HG02798 (cell line): ENCODE data around the gene LTB4R.

Source experiments
- ATAC-seq: cut with Tn5 transposase; IDR thresholded peaks from one replicate; pipeline ENCODE4 v1.9.1; 2021; ENCODE audit warnings: mild to moderate bottlenecking; ENCODE audit not compliant: unreplicated experiment, poor library complexity

LTB4R gene

DNA sequence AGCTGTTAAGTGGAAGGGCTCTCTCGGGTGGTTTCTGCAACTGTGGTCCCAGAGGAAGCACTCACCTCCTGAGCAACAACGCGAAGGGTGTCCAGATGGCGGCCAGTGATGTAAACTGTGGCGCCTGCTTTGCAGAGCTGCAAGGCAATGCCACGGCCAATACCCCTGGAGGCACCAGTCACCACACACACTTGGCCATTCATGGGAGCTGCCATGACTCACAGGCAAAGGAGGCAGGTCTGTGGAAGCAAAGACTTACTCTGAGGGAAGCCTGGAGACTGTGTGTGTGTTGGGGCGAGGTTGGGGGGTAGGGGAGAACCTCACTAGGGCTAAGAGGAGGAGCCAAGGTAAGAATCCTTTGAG is 12.4 kb upstream of the LTB4R start:
- peak; percentile 7 for ATAC-seq

DNA sequence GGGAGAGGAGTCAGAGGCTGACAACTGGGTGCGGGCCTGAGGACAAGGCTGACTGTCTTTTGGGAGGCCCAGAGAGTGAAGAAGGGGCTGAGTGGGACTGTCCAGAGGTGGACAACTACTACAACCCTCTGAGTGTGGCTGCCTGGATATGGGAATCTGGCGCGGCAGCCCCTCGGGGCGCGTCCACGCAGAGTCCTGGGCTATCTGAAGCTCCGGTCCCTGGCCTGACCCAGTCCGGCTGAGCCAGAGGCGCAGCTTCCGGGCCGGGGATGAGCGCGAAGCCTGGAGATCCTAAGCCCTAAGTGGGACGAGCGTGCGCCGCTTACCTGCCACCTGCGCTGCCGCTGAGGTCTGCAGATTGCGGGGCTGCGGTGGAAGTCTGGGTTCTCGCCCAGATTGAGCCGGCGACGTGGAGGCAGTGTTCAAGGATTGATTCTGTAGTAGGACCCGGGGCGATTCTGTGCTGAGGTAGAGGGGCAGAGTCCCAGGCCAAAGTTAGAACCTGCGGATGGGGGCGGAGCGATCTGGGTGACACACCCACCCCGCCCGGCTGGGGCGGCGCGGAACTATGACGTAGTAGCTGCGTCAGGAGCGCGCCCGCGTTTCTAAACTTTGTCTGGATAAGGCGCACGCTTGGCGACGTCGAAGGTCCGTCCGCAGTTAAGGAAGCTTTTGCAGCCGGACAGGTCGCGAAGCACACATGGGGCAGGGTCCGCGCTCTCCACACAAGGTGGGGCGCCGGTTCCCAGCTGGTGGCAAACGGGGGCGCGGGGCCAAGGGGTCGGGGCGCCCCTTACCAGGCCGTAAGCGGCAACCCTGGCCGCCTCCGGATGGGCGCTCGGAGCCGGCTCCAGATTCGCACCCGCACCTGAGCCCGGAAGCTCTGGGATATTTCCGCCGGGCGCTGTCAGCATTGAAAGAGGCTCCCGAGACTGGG is 11.8 kb upstream of the LTB4R start, which contains the start of the genes DHRS1 and NOP9:
DHRS1 (minus strand) TSS at position 526 of the 937 bp plus-strand sequence. CDS start 674 bp downstream, outside the sequence.
NOP9 (plus strand) TSS at position 596 of the 937 bp plus-strand sequence; CDS start at position 701, 105 bp downstream.
- ATAC-seq, result peak; percentile 87

DNA sequence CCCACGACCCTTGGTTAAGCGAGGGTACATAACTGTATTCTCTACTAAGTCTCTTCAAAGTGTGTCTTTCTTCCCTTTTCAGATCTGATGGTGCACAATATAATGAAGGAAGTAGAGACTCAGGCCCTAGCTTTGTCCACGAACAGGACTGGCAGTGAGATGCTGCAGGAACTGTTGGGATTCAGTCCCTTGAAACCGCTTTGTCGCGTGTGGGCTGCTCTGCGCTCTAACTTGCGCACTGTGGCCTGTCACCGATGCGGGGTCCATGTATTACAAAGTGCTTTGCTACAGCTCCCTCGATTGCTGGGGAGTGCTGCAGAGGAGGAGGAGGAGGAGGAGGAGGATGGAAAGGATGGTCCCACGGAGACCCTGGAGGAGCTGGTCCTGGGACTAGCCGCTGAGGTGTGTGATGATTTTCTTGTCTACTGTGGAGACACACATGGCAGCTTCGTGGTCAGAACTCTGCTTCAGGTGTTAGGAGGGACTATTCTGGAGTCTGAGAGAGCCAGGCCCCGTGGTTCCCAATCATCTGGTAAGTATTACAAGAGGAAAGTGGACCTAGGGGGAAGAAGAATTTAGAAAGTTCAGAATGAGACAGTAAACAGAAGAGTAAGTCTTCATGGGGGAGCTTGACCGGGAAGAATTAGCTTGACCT is 10.8 kb upstream of the LTB4R start:
- ATAC-seq, result no peak

DNA sequence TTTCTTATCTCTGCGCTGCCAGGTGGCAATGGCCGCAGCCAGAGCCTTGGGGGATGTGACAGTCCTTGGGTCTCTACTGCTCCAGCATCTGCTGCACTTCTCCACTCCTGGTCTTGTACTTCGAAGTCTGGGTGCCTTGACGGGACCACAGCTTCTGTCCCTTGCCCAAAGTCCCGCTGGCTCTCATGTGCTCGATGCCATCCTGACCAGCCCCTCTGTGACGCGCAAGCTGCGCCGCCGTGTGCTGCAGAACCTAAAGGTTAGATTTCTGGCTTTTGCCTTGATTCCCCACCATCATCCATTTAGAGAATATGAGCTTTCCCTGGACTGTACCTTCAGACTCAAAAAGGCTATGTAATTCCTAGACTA is 7.3 kb upstream of the LTB4R start:
- no peak for ATAC-seq

DNA sequence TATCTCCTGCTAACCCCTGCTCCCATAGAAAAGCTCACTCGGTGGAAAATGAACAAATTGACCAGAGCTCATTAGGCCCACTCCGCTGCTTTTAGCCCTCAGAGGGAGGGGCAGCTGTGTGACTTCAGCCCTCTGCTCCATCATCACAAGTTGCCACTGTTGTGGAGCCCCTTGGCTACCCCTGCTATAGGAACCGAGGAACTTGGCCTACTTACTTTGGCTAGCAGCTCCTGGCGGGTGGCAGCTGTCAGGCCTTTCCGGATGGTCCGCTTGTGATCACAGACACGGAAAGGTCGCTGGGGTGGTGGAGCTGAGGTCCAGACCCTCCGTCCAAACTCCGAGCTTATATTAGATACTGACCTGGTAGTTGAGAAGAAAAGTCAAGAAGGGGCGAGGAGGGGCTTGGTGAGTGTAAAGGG is 4.1 kb upstream of the LTB4R start:
- no peak for ATAC-seq

DNA sequence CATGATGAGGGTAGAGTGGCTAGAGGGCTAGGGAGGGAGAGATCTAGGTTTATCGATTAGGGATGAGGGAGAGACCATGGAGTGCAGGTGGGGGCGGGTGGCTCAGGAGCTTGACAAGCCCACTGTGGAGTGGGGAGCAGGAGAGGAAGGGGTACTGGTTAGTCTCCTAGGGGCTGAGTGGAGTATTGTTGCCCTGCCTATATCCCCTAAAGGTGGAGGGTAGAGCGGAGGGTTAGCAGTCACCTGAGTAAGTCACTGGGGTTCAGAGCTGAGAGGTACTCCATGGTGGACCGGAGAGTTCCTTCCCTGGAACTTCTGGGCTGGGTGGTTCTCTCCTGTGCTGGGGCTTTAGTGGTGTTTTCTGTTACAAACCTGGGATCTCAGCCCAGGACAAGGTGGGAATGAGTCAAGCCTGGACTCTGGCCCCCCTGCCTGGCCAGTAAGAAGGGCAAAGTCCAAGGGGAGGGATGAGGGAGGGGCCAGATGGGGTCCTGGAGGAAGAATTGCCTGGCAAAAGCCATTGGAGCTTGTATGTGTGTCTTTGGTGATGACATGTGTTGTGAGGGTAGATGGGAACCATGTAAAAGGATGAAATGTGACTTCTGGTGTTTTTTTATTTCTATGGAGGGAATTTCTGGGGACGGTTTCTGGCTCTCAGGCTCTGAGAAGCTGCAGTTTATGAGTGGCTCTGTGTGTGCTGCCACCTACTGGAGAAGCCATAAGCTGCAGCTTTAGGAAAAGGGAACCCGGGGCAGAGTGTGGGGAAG is 3.5 kb upstream of the LTB4R start, which contains the start of gene CIDEB:
CIDEB (minus strand) TSS at position 403 of the 767 bp plus-strand sequence; CDS start at position 284, 119 bp downstream.
- no peak for ATAC-seq

DNA sequence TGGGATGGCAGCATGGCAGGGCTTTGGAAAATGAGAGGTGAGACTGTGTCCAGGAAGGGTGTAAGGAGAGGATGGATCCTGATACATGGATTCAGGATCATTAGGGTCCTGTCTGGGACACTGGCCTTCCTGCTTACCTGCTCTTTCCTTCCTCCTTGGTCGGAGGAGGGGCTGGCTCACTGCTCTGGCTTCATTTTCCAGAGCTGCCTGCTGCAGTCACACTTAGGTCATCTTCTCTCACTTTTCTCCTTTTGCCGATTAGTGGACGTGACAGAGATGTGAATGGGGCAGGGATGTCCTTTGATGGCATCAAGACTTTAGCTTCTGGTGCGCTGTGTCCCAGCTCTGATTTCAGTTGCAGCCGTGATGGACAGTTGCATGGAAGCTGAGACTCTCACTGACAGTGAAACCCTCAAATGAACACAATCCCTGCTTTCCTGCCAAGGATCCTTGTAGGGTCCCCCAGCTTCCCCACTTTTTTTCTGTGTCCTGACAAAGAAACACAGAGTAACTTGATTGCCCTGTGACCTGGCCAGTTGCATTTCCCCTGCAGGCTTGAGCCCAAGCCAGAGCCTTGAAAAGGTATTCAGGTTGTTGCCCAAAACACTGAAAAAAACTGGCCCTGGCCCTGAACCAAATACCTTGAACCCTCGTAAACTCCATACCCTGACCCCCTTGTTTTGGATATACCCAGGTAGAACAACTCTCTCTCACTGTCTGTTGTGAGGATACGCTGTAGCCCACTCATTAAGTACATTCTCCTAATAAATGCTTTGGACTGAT is 2.8 kb upstream of the LTB4R start:
- ATAC-seq, result no peak

DNA sequence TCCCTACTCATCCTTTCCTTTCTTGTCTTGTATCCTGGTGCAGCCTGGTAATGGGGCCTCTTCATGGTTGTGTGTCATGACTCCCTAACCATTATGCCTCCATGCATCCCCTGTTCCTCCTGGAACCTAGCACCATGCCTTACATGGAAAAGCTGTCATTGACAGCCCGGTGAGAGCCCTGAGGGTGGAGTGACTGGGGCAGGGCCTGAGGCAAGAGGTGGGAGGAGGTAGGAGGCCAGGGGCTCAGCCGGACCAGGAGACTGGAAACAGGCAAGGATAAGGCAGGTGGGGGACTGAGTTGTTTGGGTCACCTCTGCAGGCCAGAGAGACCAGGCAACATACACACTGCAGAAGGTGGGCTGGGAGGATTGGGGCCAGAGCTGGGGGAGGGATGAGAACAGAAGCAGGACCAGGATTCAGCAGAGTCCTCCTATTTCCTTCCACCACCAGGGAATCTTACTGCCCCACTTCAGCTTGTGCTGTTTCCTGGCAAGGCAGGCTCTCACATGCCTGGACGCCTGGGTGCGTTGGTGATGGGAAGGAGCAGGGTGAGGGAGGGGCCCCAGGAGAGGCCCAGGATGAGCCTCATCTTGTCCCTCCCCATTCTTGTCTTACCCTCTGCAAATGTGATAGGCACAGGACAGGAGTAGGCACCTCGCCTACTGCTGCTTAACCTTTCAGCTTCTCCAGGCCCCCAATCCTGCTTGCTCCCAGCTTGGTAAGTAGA is 1.6 kb upstream of the LTB4R start, which contains the start of gene LTB4R2:
LTB4R2 (plus strand) TSS at position 603 of the 727 bp plus-strand sequence. CDS start 525 bp downstream, outside the sequence.
- ATAC-seq, result no peak

DNA sequence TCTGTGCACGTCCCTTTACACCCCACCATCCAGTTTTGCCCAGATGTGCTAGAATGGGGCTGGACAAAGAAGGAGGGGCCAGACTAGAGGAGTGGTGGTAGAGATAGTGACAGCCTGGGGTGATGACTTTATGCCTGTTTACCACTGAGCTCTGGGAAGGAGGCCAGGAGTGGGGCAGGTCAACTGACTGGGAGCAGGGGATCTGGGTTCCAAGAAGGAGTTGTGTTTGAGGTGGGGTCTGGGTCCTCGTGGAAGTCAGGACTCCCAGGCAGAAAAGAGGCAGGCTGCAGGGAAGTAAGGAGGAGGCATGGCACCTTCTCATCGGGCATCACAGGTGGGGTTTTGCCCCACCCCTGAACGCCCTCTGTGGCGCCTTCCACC is 1.0 kb upstream of the LTB4R start:
- no peak for ATAC-seq

DNA sequence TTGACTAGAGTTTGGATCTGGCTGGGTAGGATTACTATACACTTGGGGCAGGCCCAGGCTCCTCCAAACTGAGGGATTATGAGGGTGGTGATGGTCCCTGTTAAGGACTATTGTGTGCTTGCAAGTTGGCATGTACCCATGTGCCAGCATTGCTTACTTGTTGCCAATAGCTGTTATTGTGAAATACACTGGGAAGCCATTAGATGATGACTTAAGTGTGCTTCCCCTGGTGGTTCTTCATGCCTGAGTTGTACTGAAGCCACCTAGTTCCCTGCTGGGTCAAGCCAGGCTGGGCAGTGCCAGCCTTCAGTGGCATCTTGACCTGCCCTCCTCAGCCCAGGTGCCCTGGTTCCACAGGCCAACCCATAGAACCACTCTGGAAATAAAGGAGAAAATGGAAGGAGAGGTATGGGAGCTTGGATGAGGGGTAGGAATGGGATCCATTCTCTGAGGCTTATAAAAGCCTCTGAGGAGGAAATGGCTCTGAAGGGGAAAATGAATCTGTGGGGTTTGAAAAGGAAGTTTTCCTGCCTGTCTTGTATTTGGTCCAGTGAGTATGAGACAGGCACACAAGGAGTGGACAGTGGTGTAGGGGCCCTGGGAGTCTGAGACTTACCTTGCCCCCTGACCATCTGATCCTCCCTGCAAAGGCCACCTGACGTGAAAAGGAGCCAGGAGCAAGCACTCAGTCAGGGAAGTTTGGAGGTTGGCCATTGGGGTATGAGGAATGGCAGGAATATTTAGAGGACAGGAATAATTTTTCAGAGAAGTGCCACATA is 724 bp downstream of the LTB4R start:
- ATAC-seq, result no peak

DNA sequence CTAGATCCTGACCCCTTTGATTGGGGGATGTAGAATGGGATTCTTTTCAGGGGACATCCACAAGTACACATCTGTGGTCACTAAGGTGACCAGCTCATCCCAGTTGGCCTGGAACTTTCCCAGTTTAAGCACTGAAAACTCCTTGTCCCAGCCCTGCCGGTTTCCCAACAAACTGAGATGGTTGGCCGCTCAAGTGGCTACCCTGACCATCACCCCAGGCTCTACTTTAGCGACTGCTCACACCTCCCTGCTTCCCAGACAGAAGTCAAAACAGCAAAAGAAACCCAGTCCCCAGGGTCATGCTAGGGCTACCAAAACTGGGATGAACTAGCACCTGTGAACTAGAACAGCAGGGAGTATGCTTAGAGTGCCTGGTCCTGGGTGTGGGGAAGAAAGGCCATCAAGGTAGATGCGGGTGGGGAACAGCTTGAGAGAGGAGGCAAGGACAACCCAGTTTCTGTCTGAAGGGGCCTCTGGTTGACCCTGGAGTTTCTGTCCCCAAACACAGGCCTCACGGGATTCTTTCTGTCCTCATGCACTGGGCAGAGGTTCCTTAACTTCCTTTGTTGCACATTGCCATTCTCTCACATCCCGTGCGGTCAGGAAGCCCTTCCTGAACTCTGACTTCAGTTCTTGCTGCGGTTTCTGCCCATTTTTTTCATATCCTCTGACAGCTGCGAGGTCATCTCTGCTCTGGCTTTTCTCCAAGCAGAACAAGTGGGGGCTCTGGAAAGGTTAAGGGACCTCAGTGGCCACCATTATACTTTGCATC is 1.6 kb downstream of the LTB4R start:
- no peak for ATAC-seq

DNA sequence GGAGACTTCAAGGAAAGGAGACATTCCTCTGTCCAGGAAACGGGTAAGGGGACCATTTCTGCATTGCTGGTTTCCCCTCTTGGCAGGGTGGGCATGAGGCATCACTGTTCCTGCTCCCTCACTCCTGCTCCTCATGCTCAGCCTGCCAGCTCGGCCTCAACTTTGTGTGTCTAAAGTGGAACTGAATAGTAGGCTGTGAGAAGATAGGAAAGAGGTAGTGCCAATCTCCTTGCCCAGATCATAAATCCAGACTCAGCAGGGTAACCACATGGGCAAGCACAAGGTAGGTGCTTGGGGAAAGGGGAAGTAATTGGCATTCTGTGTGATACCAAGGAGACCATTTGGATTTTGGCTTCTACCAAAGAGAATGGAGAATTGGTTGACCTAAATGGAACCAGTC is 2.6 kb downstream of the LTB4R start:
- no peak for ATAC-seq

DNA sequence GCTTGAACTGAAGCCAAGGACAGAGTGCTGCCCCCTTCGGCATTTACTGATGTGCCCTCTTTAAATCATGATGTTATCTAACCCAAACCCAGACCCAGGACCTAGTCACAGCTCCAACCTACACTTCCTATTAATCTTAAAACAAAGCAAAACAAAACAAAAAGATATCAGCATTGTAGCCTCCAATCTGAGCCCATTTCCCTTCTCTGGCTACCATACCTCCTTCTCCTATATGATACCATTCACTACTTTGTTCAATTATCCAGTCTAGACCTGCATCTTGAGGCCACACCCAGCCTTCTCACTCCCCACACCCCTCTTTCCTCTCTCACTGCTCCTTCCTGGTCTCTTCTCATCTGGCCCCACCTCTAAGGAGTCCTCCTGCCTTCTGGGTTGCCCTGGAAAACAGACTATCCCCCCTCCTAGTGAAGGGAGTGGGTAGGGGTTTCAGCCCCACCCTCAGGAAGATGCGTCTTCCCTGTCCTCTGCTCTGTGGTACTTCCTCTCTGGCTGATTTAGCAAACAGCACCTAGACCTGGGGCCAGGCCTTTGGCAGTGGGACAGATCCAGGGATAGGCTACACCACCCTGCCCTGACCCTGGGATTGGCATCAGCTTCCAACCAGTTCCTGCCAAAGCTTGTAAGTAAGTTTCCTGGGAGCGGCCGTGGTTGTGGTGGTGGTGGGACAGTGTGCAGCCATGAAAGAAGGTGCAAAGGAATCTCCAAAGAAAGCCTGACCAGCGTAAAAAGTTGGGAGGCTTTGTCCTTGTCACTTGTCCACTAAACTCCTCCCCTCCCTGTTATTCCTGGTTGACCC is 3.3 kb downstream of the LTB4R start:
- ATAC-seq, result no peak

DNA sequence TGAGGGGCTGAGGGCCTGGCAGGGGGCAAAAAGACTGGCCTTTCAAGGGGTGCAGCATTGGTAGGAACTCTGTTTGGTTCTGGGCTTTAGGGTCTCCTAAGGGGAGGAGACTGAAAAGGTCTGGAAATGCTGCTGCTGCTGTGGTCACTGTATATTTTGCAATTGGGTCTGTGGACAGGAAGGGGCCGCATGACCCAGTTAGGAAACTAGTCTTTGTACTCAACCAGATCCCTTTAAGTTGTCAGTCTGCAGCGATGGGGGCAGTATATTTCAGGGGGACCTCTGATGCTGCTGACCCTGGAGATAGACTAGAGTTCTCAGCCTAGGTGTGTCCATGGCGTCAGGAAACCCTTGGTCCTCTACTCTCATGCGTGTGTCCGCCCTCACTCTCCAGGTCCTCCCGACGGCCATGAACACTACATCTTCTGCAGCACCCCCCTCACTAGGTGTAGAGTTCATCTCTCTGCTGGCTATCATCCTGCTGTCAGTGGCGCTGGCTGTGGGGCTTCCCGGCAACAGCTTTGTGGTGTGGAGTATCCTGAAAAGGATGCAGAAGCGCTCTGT is 4.0 kb downstream of the LTB4R start:
- no peak for ATAC-seq

DNA sequence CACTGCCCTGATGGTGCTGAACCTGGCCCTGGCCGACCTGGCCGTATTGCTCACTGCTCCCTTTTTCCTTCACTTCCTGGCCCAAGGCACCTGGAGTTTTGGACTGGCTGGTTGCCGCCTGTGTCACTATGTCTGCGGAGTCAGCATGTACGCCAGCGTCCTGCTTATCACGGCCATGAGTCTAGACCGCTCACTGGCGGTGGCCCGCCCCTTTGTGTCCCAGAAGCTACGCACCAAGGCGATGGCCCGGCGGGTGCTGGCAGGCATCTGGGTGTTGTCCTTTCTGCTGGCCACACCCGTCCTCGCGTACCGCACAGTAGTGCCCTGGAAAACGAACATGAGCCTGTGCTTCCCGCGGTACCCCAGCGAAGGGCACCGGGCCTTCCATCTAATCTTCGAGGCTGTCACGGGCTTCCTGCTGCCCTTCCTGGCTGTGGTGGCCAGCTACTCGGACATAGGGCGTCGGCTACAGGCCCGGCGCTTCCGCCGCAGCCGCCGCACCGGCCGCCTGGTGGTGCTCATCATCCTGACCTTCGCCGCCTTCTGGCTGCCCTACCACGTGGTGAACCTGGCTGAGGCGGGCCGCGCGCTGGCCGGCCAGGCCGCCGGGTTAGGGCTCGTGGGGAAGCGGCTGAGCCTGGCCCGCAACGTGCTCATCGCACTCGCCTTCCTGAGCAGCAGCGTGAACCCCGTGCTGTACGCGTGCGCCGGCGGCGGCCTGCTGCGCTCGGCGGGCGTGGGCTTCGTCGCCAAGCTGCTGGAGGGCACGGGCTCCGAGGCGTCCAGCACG is 4.7 kb downstream of the LTB4R start:
- ATAC-seq, result no peak

DNA sequence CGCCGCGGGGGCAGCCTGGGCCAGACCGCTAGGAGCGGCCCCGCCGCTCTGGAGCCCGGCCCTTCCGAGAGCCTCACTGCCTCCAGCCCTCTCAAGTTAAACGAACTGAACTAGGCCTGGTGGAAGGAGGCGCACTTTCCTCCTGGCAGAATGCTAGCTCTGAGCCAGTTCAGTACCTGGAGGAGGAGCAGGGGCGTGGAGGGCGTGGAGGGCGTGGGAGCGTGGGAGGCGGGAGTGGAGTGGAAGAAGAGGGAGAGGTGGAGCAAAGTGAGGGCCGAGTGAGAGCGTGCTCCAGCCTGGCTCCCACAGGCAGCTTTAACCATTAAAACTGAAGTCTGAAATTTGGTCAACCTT is 5.3 kb downstream of the LTB4R start:
- ATAC-seq, result no peak
